H9 (cell line): ENCODE results near the gene CD19. TPM values are rescaled to one million over a fixed set of nuclear protein-coding genes. Genes with fewer than 3 reads are reported as not detected.

Experiments
- DNase-seq: peaks from one replicate; pipeline ENCODE4 v3.0.0-alpha.2; 2017
- H2AFZ ChIP-seq: one replicate; pipeline ENCODE4 v1.6.1; 2013; ENCODE audit warnings: mild to moderate bottlenecking, low read length, control low read depth, moderate library complexity
- H2AK5ac ChIP-seq: 2 replicates; pipeline ENCODE4 v1.6.1; 2013; ENCODE audit warnings: low read length, control low read depth, mixed read lengths; ENCODE audit not compliant: insufficient read length
- H2BK120ac ChIP-seq: one replicate; pipeline ENCODE4 v1.6.1; 2013; ENCODE audit warnings: low read depth, mild to moderate bottlenecking, low read length, control low read depth, inconsistent platforms; ENCODE audit not compliant: poor library complexity, severe bottlenecking
- H2BK12ac ChIP-seq: 2 replicates; pipeline ENCODE4 v1.6.1; 2013; ENCODE audit warnings: low read length, control low read depth, mixed read lengths, low read depth; ENCODE audit not compliant: insufficient read length
- H2BK15ac ChIP-seq: 2 replicates; pipeline ENCODE4 v1.6.1; 2013; ENCODE audit warnings: low read depth, low read length, control low read depth
- H2BK20ac ChIP-seq: one replicate; pipeline ENCODE4 v1.6.1; 2013; ENCODE audit warnings: low read depth, mild to moderate bottlenecking, low read length, control low read depth, inconsistent platforms; ENCODE audit not compliant: poor library complexity, severe bottlenecking
- H2BK5ac ChIP-seq: 2 replicates; pipeline ENCODE4 v1.6.1; 2013; ENCODE audit warnings: low read length, control low read depth, mixed read lengths; ENCODE audit not compliant: insufficient read length
- H3K14ac ChIP-seq: 2 replicates; pipeline ENCODE4 v1.6.1; 2013; ENCODE audit warnings: low read length, control low read depth; ENCODE audit not compliant: insufficient read depth
- H3K18ac ChIP-seq: 2 replicates; pipeline ENCODE4 v1.6.1; 2013; ENCODE audit warnings: low read depth, mild to moderate bottlenecking, mixed read lengths, low read length, control low read depth; ENCODE audit not compliant: insufficient read length
- H3K23ac ChIP-seq: 2 replicates; pipeline ENCODE4 v1.6.1; 2013; ENCODE audit warnings: low read length, control low read depth, mixed read lengths, low read depth; ENCODE audit not compliant: insufficient read length
- H3K23me2 ChIP-seq: 2 replicates; pipeline ENCODE4 v1.6.1; 2013; ENCODE audit warnings: low read depth, mild to moderate bottlenecking, mixed read lengths, low read length, control low read depth; ENCODE audit not compliant: insufficient read length, poor library complexity, severe bottlenecking
- H3K27ac ChIP-seq: 2 replicates; pipeline ENCODE4 v1.5.1; 2013; ENCODE audit warnings: low read length, control low read depth, mixed read lengths, low read depth; ENCODE audit not compliant: insufficient read length
- H3K27me3 ChIP-seq: 2 replicates; pipeline ENCODE4 v1.6.1; 2013; ENCODE audit warnings: low read length, control low read depth, inconsistent platforms; ENCODE audit not compliant: insufficient read depth
- H3K4ac ChIP-seq: 2 replicates; pipeline ENCODE4 v1.6.1; 2013; ENCODE audit warnings: low read depth, mild to moderate bottlenecking, control low read depth, inconsistent platforms, low read length, moderate library complexity
- H3K4me1 ChIP-seq: 2 replicates; pipeline ENCODE4 v1.6.1; 2013; ENCODE audit warnings: low read length, control low read depth, inconsistent platforms; ENCODE audit not compliant: insufficient read depth
- H3K4me2 ChIP-seq: 2 replicates; pipeline ENCODE4 v1.6.1; 2013; ENCODE audit warnings: low read length, control low read depth, mixed read lengths; ENCODE audit not compliant: insufficient read length, insufficient read depth
- H3K56ac ChIP-seq: 2 replicates; pipeline ENCODE4 v1.6.1; 2013; ENCODE audit warnings: low read depth, mild to moderate bottlenecking, mixed read lengths, low read length, control low read depth; ENCODE audit not compliant: insufficient read length
- H3K79me1 ChIP-seq: 2 replicates; pipeline ENCODE4 v1.6.1; 2013; ENCODE audit warnings: low read depth, mild to moderate bottlenecking, moderate library complexity, low read length, control low read depth, inconsistent platforms; ENCODE audit not compliant: insufficient read depth, poor library complexity, severe bottlenecking
- H3K79me2 ChIP-seq: 2 replicates; pipeline ENCODE4 v1.6.1; 2013; ENCODE audit warnings: low read length, control low read depth, inconsistent platforms; ENCODE audit not compliant: insufficient read depth
- H3K9ac ChIP-seq: 2 replicates; pipeline ENCODE4 v1.6.1; 2013; ENCODE audit warnings: low read length, control low read depth, mixed read lengths; ENCODE audit not compliant: insufficient read length; ENCODE audit errors: extremely low read depth
- H3K9me3 ChIP-seq: one replicate; pipeline ENCODE4 v1.6.1; 2013; ENCODE audit warnings: low read depth, low read length, inconsistent platforms; ENCODE audit not compliant: control insufficient read depth
- H3T11ph ChIP-seq: one replicate; pipeline ENCODE4 v1.6.1; 2013; ENCODE audit warnings: mild to moderate bottlenecking, low read length, control low read depth, inconsistent platforms
- H4K20me1 ChIP-seq: one replicate; pipeline ENCODE4 v1.6.1; 2013; ENCODE audit not compliant: control insufficient read depth, insufficient read length, insufficient read depth
- H4K5ac ChIP-seq: 2 replicates; pipeline ENCODE4 v1.6.1; 2013; ENCODE audit warnings: low read depth, mild to moderate bottlenecking, mixed read lengths, low read length, control low read depth; ENCODE audit not compliant: insufficient read length
- H4K8ac ChIP-seq: replicated peaks from 2 replicates; pipeline ENCODE4 v1.6.1; 2013; ENCODE audit warnings: low read length, control low read depth, mixed read lengths, low read depth; ENCODE audit not compliant: insufficient read length
- H4K91ac ChIP-seq: 2 replicates; pipeline ENCODE4 v1.6.1; 2013; ENCODE audit warnings: low read depth, mild to moderate bottlenecking, moderate library complexity, mixed read lengths, low read length, control low read depth; ENCODE audit not compliant: insufficient read length
- H3K27ac Mint-ChIP-seq, 3 experiments: 2 replicates in 2 of 3; 3 replicates in 1 of 3; pipeline ENCODE4 v1.8.0; 2020 to 2021; ENCODE audit warnings: mixed read lengths in 3 of 3, mild to moderate bottlenecking in 1 of 3, moderate library complexity in 1 of 3
- H3K27me3 Mint-ChIP-seq: 2 replicates; pipeline ENCODE4 v1.8.0; 2021; ENCODE audit warnings: low read depth, mild to moderate bottlenecking, moderate library complexity, mixed read lengths
- H3K36me3 Mint-ChIP-seq, 3 experiments: 2 replicates in 2 of 3; 3 replicates in 1 of 3; pipeline ENCODE4 v1.8.0; 2020 to 2021; ENCODE audit warnings: low read depth in 3 of 3, mixed read lengths in 3 of 3; ENCODE audit not compliant: insufficient read depth in 1 of 3
- H3K4me1 Mint-ChIP-seq, 2 experiments: 2 replicates each; pipeline ENCODE4 v1.8.0; 2020; ENCODE audit warnings: mixed read lengths in 2 of 2
- H3K4me3 Mint-ChIP-seq, 2 experiments: 2 replicates in 1 of 2; 3 replicates in 1 of 2; pipeline ENCODE4 v1.8.0; 2020 to 2021; ENCODE audit warnings: mild to moderate bottlenecking in 2 of 2, mixed read lengths in 2 of 2, moderate library complexity in 1 of 2
- H3K9me3 Mint-ChIP-seq, 2 experiments: 2 replicates in 1 of 2; 3 replicates in 1 of 2; pipeline ENCODE4 v1.8.0; 2020; ENCODE audit warnings: mild to moderate bottlenecking in 2 of 2, mixed read lengths in 2 of 2, moderate library complexity in 1 of 2
- CTCF ChIP-seq: fragments of 200-600 bp; sonication (generic); conservative IDR thresholded peaks from 3 replicates; pipeline ENCODE4 v1.8.0; 2021; ENCODE audit warnings: antibody characterized with exemption, mild to moderate bottlenecking
- WGBS: extraction: QIAGEN DNeasy Blood & Tissue Kit; methylation state at CpG from one replicate; pipeline ENCODE4 v1.1.7; 2013; ENCODE audit warnings: missing lambda C conversion rate, low lambda C conversion rate, mixed read lengths; ENCODE audit not compliant: insufficient read length; ENCODE audit errors: extremely low coverage; 5-methylcytosine and 5-hydroxymethylcytosine counted together
- total RNA-seq: library from RNA; stranded (reverse); gene quantifications from 2 replicates; pipeline ENCODE4 v1.2.1, GENCODE V29; 2021

The CD19 gene
- total RNA-seq, 1 experiment from 2014 or later, result 0.50 TPM

- H3K23ac ChIP-seq, result no peak overlapping the region
- H3K4ac ChIP-seq, result no peak overlapping the region
- H2BK12ac ChIP-seq, result no peak overlapping the region
- H3K4me1 ChIP-seq, result no peaks in the 10 kb centered on the region
- H2BK120ac ChIP-seq, result no peak overlapping the region
- no peak for TF ChIP-seq CTCF
- H2BK5ac ChIP-seq, result no peak overlapping the region
- no peak overlapping the region for H4K91ac ChIP-seq
- H3K4me3 Mint-ChIP-seq, result no peak overlapping the region
- no peak overlapping the region for H3T11ph ChIP-seq
- H3K27me3 ChIP-seq, result no peaks in the 10 kb centered on the region
- H3K9me3 Mint-ChIP-seq, result no peaks in the 10 kb centered on the region
- no peak for DNase-seq
- H3K79me1 ChIP-seq, result no peaks in the 10 kb centered on the region
- H3K18ac ChIP-seq, result no peak overlapping the region
- no peaks in the 10 kb centered on the region; a peak in 1 of 4 replicates for H3K4me1 Mint-ChIP-seq
- H3K27ac ChIP-seq, result no peak overlapping the region
- no peaks in the 10 kb centered on the region for H3K79me2 ChIP-seq
- H4K8ac ChIP-seq, result no peak overlapping the region
- no peaks in the 10 kb centered on the region for H3K23me2 ChIP-seq
- peaks cover 0 to 2% (median 0%) of the 10 kb centered on the region in 3 experiments; a peak in 1 of 7 replicates for H3K36me3 Mint-ChIP-seq
- WGBS, result no CpG with 5 or more reads among the region's 15 CpGs
- H4K5ac ChIP-seq, result no peak overlapping the region
- H3K27me3 Mint-ChIP-seq, result no peaks in the 10 kb centered on the region
- H2BK20ac ChIP-seq, result no peak overlapping the region
- no peaks in the 10 kb centered on the region for H4K20me1 ChIP-seq
- no peak overlapping the region for H3K56ac ChIP-seq
- H3K14ac ChIP-seq, result no peak overlapping the region
- no peak overlapping the region for H3K27ac Mint-ChIP-seq
- no peak overlapping the region for H2BK15ac ChIP-seq
- H3K9me3 ChIP-seq, result no peaks in the 10 kb centered on the region
- H3K9ac ChIP-seq, result no peak overlapping the region
- H3K4me2 ChIP-seq, result no peak overlapping the region
- no peak overlapping the region for H2AK5ac ChIP-seq
- no peak overlapping the region for H2AFZ ChIP-seq
Measured at GRCh38 chr16:28901862-28902261, 29.9 kb upstream of the CD19 start.
